COLO829 (cell line): Measurements from ENCODE around the gene ERC1.

Source experiments
- DNase-seq: peaks from one replicate; pipeline ENCODE4 v3.0.0; 2012; ENCODE audit warnings: low spot score

Gene ERC1

DNA sequence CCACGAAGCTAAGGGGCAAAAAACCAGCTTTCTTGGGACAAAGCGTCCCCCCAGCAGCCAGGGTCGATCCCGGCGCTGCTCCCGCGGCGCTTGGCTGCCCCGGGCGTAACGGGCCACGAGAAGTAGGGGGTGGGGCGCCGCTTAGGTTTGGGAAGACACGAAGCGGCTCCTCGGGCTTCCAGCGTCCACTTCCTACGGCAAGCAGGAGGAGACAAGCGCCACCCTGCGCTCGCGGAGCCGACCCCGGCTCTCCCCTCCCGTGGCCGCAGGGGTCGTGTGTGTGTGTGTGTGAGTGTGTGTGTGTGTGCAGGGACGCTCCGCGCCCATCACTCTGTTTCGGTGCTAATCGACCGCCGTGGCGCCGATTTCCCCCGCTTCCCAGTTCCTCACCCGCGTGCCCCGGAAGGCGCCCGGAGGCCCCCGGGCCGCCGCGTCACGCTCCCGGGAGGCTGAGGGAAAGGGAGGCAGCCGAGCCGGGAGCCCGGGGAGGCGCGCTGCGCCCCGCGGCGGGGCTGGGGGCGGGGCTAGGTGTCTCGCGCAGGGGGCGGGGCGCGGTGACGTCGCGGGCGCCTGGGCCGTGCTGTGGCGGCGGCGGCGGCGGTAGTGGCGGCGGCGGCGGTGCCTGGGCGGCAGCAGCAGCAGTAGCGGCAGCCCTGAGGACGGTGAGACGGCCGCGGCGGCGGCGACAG lies at the start of gene ERC1:
ERC1 (plus strand) TSS at position 563 of the 689 bp plus-strand sequence. CDS start 36,681 bp downstream, outside the sequence.
- DNase-seq = peak; percentile 86

GRCh38 chr12:943051-943450 lies 48.0 kb upstream of the ERC1 start:
- no peak for DNase-seq

GRCh38 chr12:944211-944610 lies 46.8 kb upstream of the ERC1 start:
- DNase-seq = no peak

GRCh38 chr12:946212-946611 lies 44.8 kb upstream of the ERC1 start:
- DNase-seq = no peak

GRCh38 chr12:946631-947030 lies 44.4 kb upstream of the ERC1 start:
- no peak for DNase-seq

DNA sequence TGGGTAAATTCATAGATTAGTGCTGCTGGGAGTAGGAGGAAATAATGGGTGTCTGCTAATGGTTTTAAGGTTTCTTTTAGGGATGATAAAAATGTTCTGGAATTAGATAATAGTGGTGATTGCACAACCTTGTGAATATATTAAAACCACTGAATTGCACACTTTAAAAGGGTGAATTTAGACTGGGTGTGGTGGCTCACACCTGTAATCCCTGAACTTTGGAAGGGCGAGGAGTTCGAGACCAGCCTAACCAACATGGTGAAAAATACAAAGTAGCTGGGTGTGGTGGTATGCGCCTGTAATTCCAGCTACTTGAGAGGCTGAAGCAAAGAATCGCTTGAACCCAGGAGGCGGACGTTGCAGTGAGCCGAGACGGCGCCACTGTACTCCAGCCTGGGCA lies 42.8 kb upstream of the ERC1 start:
- DNase-seq = no peak

DNA sequence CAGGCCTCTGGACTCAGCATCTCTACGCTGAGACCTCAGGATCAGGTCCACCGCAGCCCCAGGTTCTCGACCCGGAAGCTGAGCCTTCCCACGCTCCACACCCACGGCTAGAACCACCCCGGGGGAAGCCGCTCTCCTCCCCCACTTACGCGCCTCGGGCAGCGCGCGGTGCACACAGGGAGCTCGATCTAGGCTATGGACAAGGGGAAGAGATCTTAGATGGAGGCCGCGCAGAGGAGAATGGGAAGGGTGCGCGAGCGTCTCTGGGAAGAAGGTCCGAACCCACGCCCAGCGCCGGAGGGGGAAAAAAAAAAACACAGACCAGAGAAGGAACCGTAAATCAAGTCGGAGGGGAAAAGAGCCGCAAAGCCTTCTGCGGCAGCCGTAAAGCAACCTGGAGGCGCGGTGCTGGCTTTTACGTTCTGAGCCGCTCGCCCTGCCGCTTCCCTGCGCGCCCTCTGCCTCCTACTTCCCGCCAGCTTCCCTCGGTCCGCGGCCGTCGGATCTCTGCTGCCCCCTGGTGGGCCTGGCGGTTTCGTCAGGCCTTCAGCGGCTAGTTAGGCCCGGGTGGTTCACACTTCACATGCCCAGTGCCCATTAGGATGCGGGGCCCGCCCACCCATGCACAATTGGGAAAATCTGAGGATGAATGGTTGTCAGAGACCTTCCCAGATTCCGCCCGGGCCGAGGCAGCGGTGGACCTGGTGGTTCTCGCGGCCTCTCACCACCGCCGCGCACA lies 41.4 kb upstream of the ERC1 start, which contains the start of gene RAD52:
RAD52 (minus strand) TSS at position 242 of the 739 bp plus-strand sequence. CDS start 16,636 bp downstream, outside the sequence.
- peak; percentile 91 for DNase-seq

DNA sequence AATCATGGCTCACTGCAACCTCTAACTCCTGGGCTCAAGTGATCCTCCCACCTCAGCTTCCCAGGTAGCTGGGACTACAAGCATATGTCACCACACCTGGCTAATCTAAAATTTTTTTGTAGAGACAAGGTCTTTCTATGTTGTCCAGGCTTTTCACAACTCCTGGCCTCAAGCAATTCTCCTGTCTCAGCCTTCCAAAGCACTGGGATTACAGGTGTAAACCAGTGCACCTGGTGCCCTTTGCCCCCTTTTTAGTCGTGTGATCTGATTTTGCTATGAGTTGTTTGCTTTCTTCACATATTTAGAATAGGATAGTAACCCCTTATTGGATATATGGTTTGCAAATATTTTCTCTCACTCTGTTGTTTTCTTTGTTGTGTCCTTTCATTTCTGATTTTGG lies 39.8 kb upstream of the ERC1 start:
- no peak for DNase-seq

- DNase-seq = no peak
These were observed 37.2 kb upstream of the ERC1 start for GRCh38 chr12:953776-954175.

DNA sequence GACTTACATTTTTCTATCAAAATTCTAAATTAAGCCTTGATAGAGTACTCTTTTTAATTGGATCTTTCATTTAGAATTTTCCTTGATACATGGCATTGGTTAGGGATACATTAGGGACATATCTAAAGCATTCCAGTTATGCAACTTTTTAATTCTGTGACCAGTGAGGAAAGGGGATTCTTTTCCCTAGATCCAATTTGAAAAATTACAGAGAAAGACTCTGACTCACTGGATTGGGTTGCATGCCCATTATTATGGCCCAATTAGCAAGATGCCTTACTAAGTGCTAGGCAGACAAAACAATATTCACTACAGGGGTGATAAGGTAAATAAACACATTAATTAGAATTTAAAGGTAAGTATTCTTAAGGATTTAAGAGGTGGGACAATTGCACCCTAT lies 36.3 kb upstream of the ERC1 start:
- no peak for DNase-seq

DNA sequence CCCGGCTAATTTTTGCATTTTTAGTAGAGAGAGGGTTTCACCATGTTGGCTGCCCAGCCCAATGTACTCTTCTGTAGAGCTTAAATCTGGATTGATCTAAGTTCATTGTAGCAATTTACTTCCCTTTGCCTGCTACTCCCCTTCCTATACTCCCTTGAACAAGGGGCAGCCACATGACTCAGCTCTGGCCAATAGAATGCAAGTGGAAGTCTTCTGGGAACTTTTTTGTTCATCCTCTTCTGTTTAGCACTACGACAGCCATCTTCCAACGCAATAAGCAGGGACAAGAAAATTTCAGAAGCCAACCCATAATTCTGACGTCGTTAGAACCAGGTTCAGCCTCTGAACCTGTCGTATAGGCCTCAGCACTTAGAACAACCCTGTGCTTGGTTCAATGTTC lies 35.1 kb upstream of the ERC1 start:
- no peak for DNase-seq

DNA sequence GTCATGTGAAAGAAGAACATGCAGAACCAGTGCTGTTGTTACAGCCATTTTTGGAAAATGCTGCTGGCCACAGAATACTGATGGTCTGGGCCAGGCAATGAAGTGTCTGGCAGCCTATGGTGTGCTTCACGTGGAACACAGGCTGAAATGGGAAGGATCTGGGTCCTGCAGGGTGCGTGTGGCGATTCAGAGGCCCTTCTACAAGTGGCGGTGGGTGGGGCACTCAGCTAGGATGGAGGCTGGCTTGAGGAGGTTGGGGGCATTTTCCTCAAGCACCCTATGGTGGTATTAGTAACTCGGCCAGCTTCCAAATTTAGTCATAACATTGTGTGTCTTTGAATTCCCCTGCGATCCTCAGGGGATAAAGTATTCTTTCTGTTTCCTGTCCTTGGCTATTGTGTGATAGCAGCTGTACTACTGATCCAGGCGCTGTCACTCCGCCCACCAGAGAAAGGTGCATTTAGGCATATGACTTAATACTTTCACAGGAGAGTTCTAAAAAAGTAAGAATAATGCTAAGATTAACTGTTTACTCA lies 32.4 kb upstream of the ERC1 start:
- no peak for DNase-seq

GRCh38 chr12:966724-967123 lies 24.3 kb upstream of the ERC1 start:
- DNase-seq = no peak

- no peak for DNase-seq
These were observed 23.4 kb upstream of the ERC1 start for GRCh38 chr12:967641-968040.

DNA sequence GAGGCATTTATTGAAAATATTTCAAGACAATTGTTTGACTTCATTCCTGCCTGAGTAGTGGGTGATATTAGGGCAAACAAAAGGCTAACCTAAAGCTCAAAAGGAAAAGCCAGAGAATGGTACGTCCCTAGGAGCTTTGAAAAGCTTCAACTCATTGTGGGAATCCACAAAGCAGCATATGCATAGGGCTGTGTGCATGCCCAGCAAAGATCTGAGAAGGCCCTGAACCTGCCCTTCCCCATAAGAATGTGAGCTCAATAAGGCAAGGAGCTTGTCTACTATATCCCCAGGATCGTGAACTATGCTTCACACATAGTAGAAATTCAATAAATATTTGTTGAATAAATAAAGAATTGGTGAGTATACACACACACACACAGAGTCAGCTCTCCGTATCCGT lies 22.5 kb upstream of the ERC1 start:
- no peak for DNase-seq

DNA sequence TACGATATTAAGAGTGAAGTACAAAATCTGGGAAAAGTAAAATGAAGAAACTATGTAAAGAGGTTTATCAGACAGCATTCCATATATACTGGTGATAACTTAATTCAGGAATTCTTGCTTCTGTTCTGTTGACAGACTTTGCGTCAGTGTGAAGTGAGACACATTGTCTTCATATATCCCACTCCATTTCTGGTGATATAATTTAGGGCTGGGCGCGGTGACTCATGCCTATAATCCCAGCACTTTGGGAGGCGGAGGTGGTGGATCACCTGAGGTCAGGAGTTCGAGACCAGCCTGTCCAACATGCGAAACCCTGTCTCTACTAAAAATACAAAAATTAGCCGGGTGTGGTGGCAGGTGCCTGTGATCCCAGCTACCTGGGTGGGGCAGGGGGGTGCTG lies 21.2 kb upstream of the ERC1 start:
- no peak for DNase-seq

DNA sequence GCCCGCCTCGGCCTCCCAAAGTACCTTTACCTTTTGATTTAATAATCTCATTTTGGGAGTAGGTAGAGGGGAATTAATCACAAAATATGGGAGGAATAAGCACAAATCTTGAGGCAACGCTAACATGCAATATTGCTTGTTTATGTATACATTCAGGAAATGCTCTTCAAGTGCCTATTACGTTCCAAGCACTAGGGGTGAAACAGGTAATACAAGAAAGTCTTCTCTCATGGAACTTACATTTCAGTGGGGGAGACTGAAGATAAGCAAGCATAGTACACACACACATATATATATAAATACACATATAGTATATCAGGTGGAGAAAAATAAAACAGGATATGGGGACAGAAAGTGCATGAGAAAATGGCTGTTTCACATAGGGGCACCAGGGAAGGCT lies 19.0 kb upstream of the ERC1 start:
- DNase-seq = no peak

GRCh38 chr12:974271-974862 lies 16.7 kb upstream of the ERC1 start:
- no peak for DNase-seq

DNA sequence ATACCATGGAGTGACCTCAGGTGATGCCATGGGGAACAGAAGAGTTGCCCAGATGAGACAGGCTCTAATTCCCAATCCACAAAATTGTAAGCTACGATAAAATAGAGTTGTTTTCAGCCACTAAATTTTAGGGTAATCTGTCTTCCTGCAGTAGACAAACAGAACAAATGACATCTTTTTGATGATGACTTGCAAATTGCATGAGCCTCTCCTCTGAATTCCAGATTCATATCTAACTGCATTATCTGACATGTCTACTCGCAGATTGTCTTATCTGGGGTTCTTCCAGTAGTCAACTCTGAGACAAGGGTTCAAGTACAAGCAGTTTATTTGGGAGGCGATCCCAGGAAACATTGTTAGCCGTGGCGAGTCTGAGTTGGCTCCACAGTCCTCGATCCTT lies 14.4 kb upstream of the ERC1 start:
- DNase-seq = no peak

GRCh38 chr12:977156-977555 lies 13.9 kb upstream of the ERC1 start:
- no peak for DNase-seq

DNA sequence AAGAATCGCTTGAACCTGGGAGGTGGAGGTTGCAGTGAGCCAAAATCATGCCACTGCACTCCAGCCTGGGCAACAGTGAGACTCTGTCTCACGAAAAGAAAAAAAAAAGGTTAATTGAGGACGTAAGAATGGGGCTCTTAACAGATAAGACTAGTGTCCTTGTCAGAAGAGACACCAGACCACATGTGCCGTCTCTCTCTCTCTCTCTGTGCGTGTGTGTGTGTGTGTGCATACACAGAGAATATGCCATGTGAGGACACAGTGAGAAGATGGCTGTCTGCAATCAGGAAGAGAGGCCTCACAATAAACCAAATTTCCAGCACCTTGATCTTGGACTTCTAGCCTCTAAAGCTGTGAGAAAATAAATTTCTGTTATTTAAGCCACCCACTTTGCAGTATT lies 11.7 kb upstream of the ERC1 start:
- no peak for DNase-seq

DNA sequence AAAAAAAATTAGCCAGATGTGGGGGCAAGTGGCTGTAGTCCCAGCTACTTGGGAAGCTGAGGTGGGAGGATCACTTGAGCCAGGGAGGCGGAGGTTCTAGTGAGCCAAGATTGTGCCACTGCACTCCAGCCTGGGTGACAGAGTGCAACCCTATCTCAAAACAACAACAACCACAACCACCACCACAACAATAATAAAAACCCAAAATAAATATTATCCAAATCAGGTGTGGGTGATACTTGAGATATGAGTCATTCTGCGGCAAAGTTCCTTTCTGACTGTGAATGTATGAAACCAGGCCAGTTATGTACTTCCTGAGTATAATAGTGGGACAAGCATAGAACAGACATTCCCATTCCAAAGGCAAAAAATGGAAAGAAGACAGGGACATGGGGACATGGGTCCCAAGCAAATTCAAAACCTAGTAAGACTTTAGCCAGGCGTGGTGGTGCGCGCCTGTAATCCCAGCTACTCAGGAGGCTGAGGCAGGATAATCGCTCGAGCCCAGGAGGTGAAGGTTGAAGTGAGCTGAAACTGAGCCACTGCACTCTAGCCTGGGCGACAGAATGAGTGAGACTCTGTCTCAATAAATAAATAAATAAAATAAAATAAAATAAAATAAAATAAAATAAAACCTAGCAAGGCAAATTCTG lies 9.7 kb upstream of the ERC1 start:
- DNase-seq = no peak

- DNase-seq = no peak
These were observed 9.1 kb upstream of the ERC1 start for GRCh38 chr12:981961-982360.
